Glutamatergic neuron (in vitro differentiated cells): Measurements from ENCODE around the gene AGER. TPM values are rescaled to one million over a fixed set of nuclear protein-coding genes. Genes with fewer than 3 reads are reported as not detected.

ENCODE experiments used
- DNase-seq: peaks from one replicate; pipeline ENCODE4 v3.0.0; 2022
- H3K27ac Mint-ChIP-seq: one replicate; pipeline ENCODE4 v1.8.0; 2020; ENCODE audit warnings: mild to moderate bottlenecking, mixed read lengths, inconsistent platforms; ENCODE audit not compliant: unreplicated experiment
- H3K27me3 Mint-ChIP-seq: one replicate; pipeline ENCODE4 v1.8.0; 2020; ENCODE audit warnings: mild to moderate bottlenecking, moderate library complexity, mixed read lengths, inconsistent platforms; ENCODE audit not compliant: unreplicated experiment
- H3K36me3 Mint-ChIP-seq: one replicate; pipeline ENCODE4 v1.8.0; 2020; ENCODE audit warnings: mild to moderate bottlenecking, mixed read lengths, inconsistent platforms; ENCODE audit not compliant: unreplicated experiment
- H3K4me1 Mint-ChIP-seq: one replicate; pipeline ENCODE4 v1.8.0; 2020; ENCODE audit warnings: mild to moderate bottlenecking, low read depth, mixed read lengths, inconsistent platforms; ENCODE audit not compliant: unreplicated experiment
- H3K4me3 Mint-ChIP-seq: one replicate; pipeline ENCODE4 v1.8.0; 2020; ENCODE audit warnings: mild to moderate bottlenecking, mixed read lengths, inconsistent platforms; ENCODE audit not compliant: unreplicated experiment
- H3K9me3 Mint-ChIP-seq: one replicate; pipeline ENCODE4 v1.8.0; 2020; ENCODE audit warnings: mild to moderate bottlenecking, moderate library complexity, mixed read lengths, inconsistent platforms; ENCODE audit not compliant: unreplicated experiment
- CTCF ChIP-seq: fragments of 200-600 bp; sonication (generic); IDR thresholded peaks from one replicate; pipeline ENCODE4 v1.5.0; 2021; ENCODE audit not compliant: partially characterized antibody, unreplicated experiment
- total RNA-seq: library from RNA; stranded (reverse); fragmentation: NEBNext Ultra II Directional; extraction: Animal tissue kit (Norgen Biotek cat#: 25700); gene quantifications from one replicate; pipeline ENCODE4 v1.2.1, GENCODE V29; 2021; ENCODE audit not compliant: unreplicated experiment

Gene AGER
- total RNA-seq, 1 donor from 2014 or later, result 13.2 TPM

- TF ChIP-seq CTCF, result no peak
- Mint-ChIP-seq H3K27ac (no peak overlapping the region), H3K36me3 (no peaks in the 10 kb centered on the region), H3K4me1 (peaks cover 9% of the 10 kb centered on the region), H3K9me3 (peaks cover 9% of the 10 kb centered on the region), H3K4me3 (no peak overlapping the region), H3K27me3 (peaks cover 6% of the 10 kb centered on the region)
- no peak for DNase-seq
These were observed 16.8 kb upstream of the AGER start for GRCh38 chr6:32200711-32201475.

GRCh38 chr6:32198866-32199265 lies 14.8 kb upstream of the AGER start:
- no peak for DNase-seq
- Mint-ChIP-seq H3K9me3 (peaks cover 11% of the 10 kb centered on the region), H3K4me3 (no peak overlapping the region), H3K4me1 (peaks cover 13% of the 10 kb centered on the region), H3K27ac (no peak overlapping the region), H3K27me3 (peaks cover 8% of the 10 kb centered on the region), H3K36me3 (no peaks in the 10 kb centered on the region)
- no peak for TF ChIP-seq CTCF

DNA sequence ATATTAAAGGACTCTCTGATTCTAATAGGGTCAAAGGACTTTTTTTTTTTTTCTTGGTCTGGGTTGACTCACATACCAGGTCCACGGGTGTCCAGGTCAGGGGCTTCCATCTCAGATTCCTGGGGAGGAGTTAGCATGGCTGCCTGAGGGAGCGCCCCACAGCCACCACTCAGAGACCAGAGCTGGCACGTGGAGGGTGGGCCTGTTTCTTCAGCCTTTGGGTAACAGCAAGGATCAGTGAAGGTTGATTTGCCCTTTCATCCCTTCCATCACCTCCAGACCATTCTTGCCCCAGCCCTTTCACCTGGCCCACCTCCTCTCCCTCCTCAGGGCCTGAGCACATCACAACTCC lies 14.3 kb upstream of the AGER start:
- H3K4me1 Mint-ChIP-seq, result peaks cover 11% of the 10 kb centered on the region
- no peaks in the 10 kb centered on the region for H3K36me3 Mint-ChIP-seq
- peaks cover 6% of the 10 kb centered on the region for H3K27me3 Mint-ChIP-seq
- no peak for DNase-seq
- TF ChIP-seq CTCF, result no peak
- H3K9me3 Mint-ChIP-seq, result peaks cover 11% of the 10 kb centered on the region
- no peak overlapping the region for H3K27ac Mint-ChIP-seq
- no peak overlapping the region for H3K4me3 Mint-ChIP-seq

DNA sequence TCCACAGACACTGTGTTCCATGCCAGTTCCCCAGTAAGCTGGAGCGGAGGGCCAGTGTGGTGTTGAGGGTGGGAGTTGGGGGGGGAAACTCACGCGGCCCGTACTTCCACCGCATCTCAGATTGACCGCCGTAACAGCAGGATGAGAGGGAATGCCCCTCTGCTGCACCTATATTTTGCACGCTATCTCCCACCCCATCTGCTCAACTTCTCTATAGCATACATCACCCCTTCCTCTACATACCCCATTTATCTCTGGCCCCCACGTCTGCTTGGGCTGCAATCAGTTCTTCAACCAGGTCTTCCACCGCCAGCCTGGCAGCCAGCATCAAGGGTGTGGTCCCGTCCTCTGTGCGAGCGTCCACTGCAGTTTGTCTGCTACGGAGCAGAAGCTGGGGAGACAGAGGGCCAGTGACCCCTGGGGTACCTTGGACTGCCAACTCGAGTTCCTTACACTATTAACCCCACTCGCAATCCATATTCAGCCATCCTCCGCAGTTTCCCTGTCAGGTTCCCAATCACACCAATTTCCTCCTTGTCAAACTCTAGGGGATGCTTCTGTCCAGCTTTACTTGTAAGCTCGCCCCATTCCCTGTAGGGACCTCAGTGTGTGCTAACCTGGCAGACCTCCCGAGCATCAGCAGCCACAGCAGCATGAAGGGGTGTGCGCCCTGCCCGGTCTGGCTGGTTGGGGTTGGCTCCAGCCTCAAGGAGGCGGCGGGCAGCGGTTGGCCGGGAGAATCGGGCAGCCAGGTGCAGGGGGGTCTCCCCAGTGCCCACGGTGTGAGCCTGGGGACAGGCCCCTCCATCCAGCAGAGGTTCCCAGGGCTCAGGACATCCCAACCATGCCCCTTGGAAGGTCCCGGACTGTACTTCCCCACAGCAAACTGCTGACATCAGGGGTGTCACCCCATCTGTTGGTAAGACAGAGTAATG lies 12.9 kb upstream of the AGER start:
- H3K4me1 Mint-ChIP-seq, result peaks cover 9% of the 10 kb centered on the region
- H3K27ac Mint-ChIP-seq, result peak overlapping the region; percentile 100
- H3K9me3 Mint-ChIP-seq, result peaks cover 11% of the 10 kb centered on the region
- H3K27me3 Mint-ChIP-seq, result peaks cover 6% of the 10 kb centered on the region
- H3K4me3 Mint-ChIP-seq, result peak overlapping the region; percentile 91
- no peak for TF ChIP-seq CTCF
- DNase-seq, result no peak
- no peaks in the 10 kb centered on the region for H3K36me3 Mint-ChIP-seq
